ENCODE results near the gene HOXA7. TPM values are rescaled to one million over a fixed set of nuclear protein-coding genes. Genes with fewer than 3 reads are reported as not detected.

Gene HOXA7
- total RNA-seq, 1 donor from 2014 or later, result not detected

GRCh38 chr7:27106181-27106900 is 50.1 kb downstream of the HOXA7 start:
- Mint-ChIP-seq H3K4me1 (no peaks in the 10 kb centered on the region), H3K4me3 (no peak overlapping the region), H3K9me3 (peaks cover 7% of the 10 kb centered on the region), H3K27ac (no peak overlapping the region), H3K27me3 (ENCODE audit: insufficient read depth, low read depth) (peaks cover 96% of the 10 kb centered on the region), H3K36me3 (no peaks in the 10 kb centered on the region)
- Histone ChIP-seq H3K27ac (no peak overlapping the region), H3K27me3 (peaks cover 100% of the 10 kb centered on the region), H3K4me2 (no peak overlapping the region), H2AFZ (replicated peaks) (no peak overlapping the region), H3K9me3 (ENCODE audit: low read depth) (no peaks in the 10 kb centered on the region), H3F3A (ENCODE audit: low read depth) (peaks cover 17% of the 10 kb centered on the region), H3K4me1 (no peaks in the 10 kb centered on the region), H3K79me2 (ENCODE audit: low read depth) (no peaks in the 10 kb centered on the region), H3K4me3 (no peak overlapping the region), H4K20me1 (ENCODE audit: low read depth) (peaks cover 100% of the 10 kb centered on the region), H3K9ac (no peak overlapping the region), H3K36me3 (no peaks in the 10 kb centered on the region)
- DNase-seq (ENCODE audit: low spot score), result peak; percentile 89
- peak; percentile 94 for TF ChIP-seq EZH2 (IDR thresholded peaks at IDR 0.05)
- TF ChIP-seq CTCF (IDR thresholded peaks at IDR 0.05), result no peak
- peak; percentile 90 for TF ChIP-seq EZH2phosphoT487 (IDR thresholded peaks at IDR 0.05)

- H3K9ac ChIP-seq, result no peak overlapping the region
- H2AFZ ChIP-seq (replicated peaks), result no peak overlapping the region
- no peaks in the 10 kb centered on the region for H3K79me2 ChIP-seq (ENCODE audit: low read depth)
- Mint-ChIP-seq H3K27ac (no peak overlapping the region), H3K4me3 (no peak overlapping the region), H3K27me3 (ENCODE audit: insufficient read depth, low read depth) (peaks cover 96% of the 10 kb centered on the region), H3K4me1 (no peaks in the 10 kb centered on the region), H3K9me3 (peaks cover 7% of the 10 kb centered on the region), H3K36me3 (no peaks in the 10 kb centered on the region)
- H3K27me3 ChIP-seq, result peaks cover 100% of the 10 kb centered on the region
- H3K4me2 ChIP-seq, result no peak overlapping the region
- no peak overlapping the region for H3K4me3 ChIP-seq
- no peaks in the 10 kb centered on the region for H3K9me3 ChIP-seq (ENCODE audit: low read depth)
- H3K4me1 ChIP-seq, result no peaks in the 10 kb centered on the region
- no peaks in the 10 kb centered on the region for H3K36me3 ChIP-seq
- peaks cover 100% of the 10 kb centered on the region for H4K20me1 ChIP-seq (ENCODE audit: low read depth)
- no peak for DNase-seq (ENCODE audit: low spot score)
- TF ChIP-seq EZH2phosphoT487 (IDR thresholded peaks at IDR 0.05), result no peak
- no peak for TF ChIP-seq CTCF (IDR thresholded peaks at IDR 0.05)
- TF ChIP-seq EZH2 (IDR thresholded peaks at IDR 0.05), result no peak
- H3F3A ChIP-seq (ENCODE audit: low read depth), result peaks cover 25% of the 10 kb centered on the region
- no peak overlapping the region for H3K27ac ChIP-seq
Measured at GRCh38 chr7:27105301-27106031, 51.0 kb downstream of the HOXA7 start.

GRCh38 chr7:27104341-27105058 is 52.0 kb downstream of the HOXA7 start:
- Histone ChIP-seq H3K27me3 (peaks cover 100% of the 10 kb centered on the region), H2AFZ (replicated peaks) (no peak overlapping the region), H3K36me3 (no peaks in the 10 kb centered on the region), H3K9ac (no peak overlapping the region), H3K4me1 (no peaks in the 10 kb centered on the region), H3F3A (ENCODE audit: low read depth) (peaks cover 33% of the 10 kb centered on the region), H3K4me2 (no peak overlapping the region), H4K20me1 (ENCODE audit: low read depth) (peaks cover 100% of the 10 kb centered on the region), H3K9me3 (ENCODE audit: low read depth) (no peaks in the 10 kb centered on the region), H3K4me3 (no peak overlapping the region), H3K79me2 (ENCODE audit: low read depth) (no peaks in the 10 kb centered on the region), H3K27ac (no peak overlapping the region)
- H3K9me3 Mint-ChIP-seq, result peaks cover 5% of the 10 kb centered on the region
- H3K36me3 Mint-ChIP-seq, result no peaks in the 10 kb centered on the region
- no peak for DNase-seq (ENCODE audit: low spot score)
- peaks cover 97% of the 10 kb centered on the region for H3K27me3 Mint-ChIP-seq (ENCODE audit: insufficient read depth, low read depth)
- H3K4me3 Mint-ChIP-seq, result no peak overlapping the region
- TF ChIP-seq EZH2phosphoT487 (IDR thresholded peaks at IDR 0.05) (no peak), CTCF (IDR thresholded peaks at IDR 0.05) (no peak), EZH2 (IDR thresholded peaks at IDR 0.05) (peak; percentile 13)
- no peaks in the 10 kb centered on the region for H3K4me1 Mint-ChIP-seq
- H3K27ac Mint-ChIP-seq, result no peak overlapping the region

MicroRNAs encoded within 50 kb of the gene (microRNA counts, 767-probe panel; counts per million panel counts)
- microRNA hsa-miR-196b-5p, result 460 counts per million, percentile 90 among the panel's probes with 10 or more counts

Small RNA genes within 50 kb of the gene (microRNA-seq; reads per million reads assigned to microRNA genes)
- gene MIR196B, result 5.3 reads per million, percentile 25 among the genes with 10 or more reads in this experiment

Small RNA genes within 50 kb of the gene (small RNA-seq; reads per million reads assigned to genes)
- gene AC004080.5, result not detected
- gene RF02140, result not detected
- not detected for gene RF02141

Other genes with a start within 250 kb of the HOXA7 start
- gene HOXA1, start 60.7 kb downstream of the HOXA7 start, total RNA-seq (ENCODE audit: low replicate concordance), result not detected in 2 replicates
- gene HOXA2, start 54.0 kb downstream of the HOXA7 start, total RNA-seq (ENCODE audit: low replicate concordance), result not detected in 2 replicates
- gene HOXA4, start 25.9 kb downstream of the HOXA7 start, total RNA-seq (ENCODE audit: low replicate concordance), result not detected in 2 replicates
- gene HOXA5, start 13.0 kb downstream of the HOXA7 start, total RNA-seq (ENCODE audit: low replicate concordance), result not detected in 2 replicates
- not detected in 2 replicates for gene HOXA6, start 8.9 kb downstream of the HOXA7 start, total RNA-seq (ENCODE audit: low replicate concordance)
- gene HOXA3, start 4.1 kb downstream of the HOXA7 start, total RNA-seq (ENCODE audit: low replicate concordance), result not detected in 2 replicates
- not detected in 2 replicates for gene HOXA9, start 8.9 kb upstream of the HOXA7 start, total RNA-seq (ENCODE audit: low replicate concordance)
- gene HOXA10, start 17.6 kb upstream of the HOXA7 start, total RNA-seq (ENCODE audit: low replicate concordance), result not detected in 2 replicates
- not detected in 2 replicates for gene HOXA11, start 28.6 kb upstream of the HOXA7 start, total RNA-seq (ENCODE audit: low replicate concordance)
- gene HOXA13, start 43.4 kb upstream of the HOXA7 start, total RNA-seq (ENCODE audit: low replicate concordance), result not detected in 2 replicates
- not detected in 2 replicates for gene EVX1, start 86.1 kb upstream of the HOXA7 start, total RNA-seq (ENCODE audit: low replicate concordance)

All from neural progenitor cell (in vitro differentiated cells).